Lower leg skin (tissue), 4 donors: ENCODE results near the gene INPP4A. TPM values are rescaled to one million over a fixed set of nuclear protein-coding genes. Genes with fewer than 3 reads are reported as not detected.
A peak's percentile ranks its signal among the peaks of the same experiment; 100 is the strongest.

ENCODE experiments used
- DNase-seq, 2 donors: peaks; one replicate each; pipeline ENCODE4 v3.0.0-alpha.2; 2019; ENCODE audit warnings: low spot score in 2 of 2
- H3K4me3 ChIP-seq: fragments of 200-600 bp; sonication (generic); 2 replicates; pipeline ENCODE4 v1.5.1; 2017; ENCODE audit warnings: mild to moderate bottlenecking, low read depth; ENCODE audit not compliant: poor library complexity, severe bottlenecking
- POLR2A ChIP-seq, 2 donors: fragments of 450-650 bp; IDR thresholded peaks; one replicate each; pipeline ENCODE4 v1.6.1; 2016 to 2017; ENCODE audit warnings: antibody characterized with exemption in 2 of 2, mild to moderate bottlenecking in 1 of 2, moderate library complexity in 1 of 2
- WGBS, 2 donors: methylation state at CpG; one replicate each; pipeline ENCODE4 v1.1.5; 2018; 5-methylcytosine and 5-hydroxymethylcytosine counted together
- intact Hi-C: fragments of 100-400 bp; cut with DNase I; formaldehyde crosslinking; loops from one replicate; pipeline ENCODE4 v1.15.0; 2023; ENCODE audit warnings: low total_unique reads
- total RNA-seq, 4 donors: library from RNA; depleted of rRNA; stranded (reverse); fragments of >200 nt; gene quantifications; one replicate each; pipeline ENCODE4 v1.1.0, GENCODE V29; 2016
- TF ChIP-seq, protein P1 (sequence below), 3 donors: fragments of 450-650 bp; IDR thresholded peaks; one replicate each; pipeline ENCODE4 v1.5.1; 2016; ENCODE audit warnings: antibody characterized with exemption in 3 of 3, mild to moderate bottlenecking in 3 of 3, moderate library complexity in 2 of 3

The INPP4A gene
- total RNA-seq, 4 donors from 2014 or later: 6.7 to 15.5 (median 10.7) TPM

DNA sequence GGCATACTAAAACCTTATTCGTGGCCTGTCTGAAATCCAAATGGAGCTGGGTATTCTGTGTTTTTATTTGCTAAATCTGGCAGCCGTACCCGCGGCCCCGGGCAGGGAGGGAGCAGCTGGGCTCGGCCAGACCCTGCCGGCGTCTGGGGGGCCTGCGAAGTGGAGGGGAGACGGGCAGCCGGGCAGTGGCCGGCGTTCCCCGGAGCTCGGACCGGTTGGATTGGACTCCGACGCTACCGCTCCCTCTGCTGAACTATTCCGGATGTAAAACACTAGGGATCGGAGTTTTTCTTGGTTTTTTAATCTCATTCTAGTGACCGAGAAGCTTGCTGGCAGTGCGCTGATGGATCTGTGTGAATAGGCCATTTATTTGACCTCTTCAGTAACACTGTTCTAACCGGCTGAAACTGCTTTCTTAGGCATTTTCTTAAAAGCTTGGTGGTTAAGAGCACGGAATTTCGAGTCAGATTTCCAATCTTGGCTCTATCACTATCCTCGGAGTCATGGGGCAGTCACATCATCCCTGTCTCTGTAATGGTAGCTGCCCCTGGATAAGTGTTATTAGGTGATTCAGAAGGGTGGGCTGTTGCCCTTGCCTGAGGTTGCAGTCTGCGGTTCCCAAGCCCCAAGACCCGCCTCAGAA lies 164.4 kb downstream of the INPP4A start:
- H3K4me3 ChIP-seq: peak overlapping the region; percentile 83
- WGBS, 2 donors: 1 to 3% methylated on average over 29 of the region's 29 CpGs
- no peak for DNase-seq
- no peak for TF ChIP-seq POLR2A (IDR thresholded peaks at IDR 0.05)
- TF ChIP-seq, protein P1, sequence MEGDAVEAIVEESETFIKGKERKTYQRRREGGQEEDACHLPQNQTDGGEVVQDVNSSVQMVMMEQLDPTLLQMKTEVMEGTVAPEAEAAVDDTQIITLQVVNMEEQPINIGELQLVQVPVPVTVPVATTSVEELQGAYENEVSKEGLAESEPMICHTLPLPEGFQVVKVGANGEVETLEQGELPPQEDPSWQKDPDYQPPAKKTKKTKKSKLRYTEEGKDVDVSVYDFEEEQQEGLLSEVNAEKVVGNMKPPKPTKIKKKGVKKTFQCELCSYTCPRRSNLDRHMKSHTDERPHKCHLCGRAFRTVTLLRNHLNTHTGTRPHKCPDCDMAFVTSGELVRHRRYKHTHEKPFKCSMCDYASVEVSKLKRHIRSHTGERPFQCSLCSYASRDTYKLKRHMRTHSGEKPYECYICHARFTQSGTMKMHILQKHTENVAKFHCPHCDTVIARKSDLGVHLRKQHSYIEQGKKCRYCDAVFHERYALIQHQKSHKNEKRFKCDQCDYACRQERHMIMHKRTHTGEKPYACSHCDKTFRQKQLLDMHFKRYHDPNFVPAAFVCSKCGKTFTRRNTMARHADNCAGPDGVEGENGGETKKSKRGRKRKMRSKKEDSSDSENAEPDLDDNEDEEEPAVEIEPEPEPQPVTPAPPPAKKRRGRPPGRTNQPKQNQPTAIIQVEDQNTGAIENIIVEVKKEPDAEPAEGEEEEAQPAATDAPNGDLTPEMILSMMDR (IDR thresholded peaks at IDR 0.05): no peak
- intact Hi-C loops: no loop called here

DNA sequence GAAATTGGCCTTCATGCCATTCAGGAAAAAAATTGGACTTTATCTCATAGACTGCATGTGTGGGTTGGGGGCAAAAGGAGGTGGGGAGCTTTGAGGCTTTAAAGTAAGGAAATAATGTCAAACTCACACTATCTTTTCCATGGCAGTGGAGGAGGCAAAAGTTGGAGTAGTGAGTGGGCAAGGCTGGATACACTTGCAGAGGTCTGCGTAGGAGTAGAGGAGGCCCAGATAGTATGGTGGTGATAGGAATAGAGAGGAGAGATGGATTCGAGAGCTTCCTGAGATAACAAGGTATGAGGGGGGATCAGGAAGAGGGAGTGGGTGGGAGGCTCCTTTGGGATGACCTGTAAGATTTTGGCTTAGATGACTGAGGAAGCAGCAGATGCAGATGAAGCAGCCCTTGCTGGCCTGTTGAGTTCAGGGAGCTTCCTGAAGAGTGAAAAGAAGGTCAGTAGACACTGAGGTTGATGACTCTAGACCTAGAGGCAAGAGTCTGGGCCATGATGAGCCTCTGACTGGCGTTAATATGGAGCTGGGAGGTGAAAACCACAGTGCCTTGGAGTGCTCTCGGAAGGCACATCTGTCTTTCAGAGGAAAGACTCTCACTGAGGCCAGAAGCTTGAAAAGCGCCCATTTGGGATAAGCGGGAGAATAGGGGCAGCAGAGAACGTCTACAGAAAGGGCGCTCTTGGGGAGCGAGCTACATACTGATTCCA lies 169.5 kb downstream of the INPP4A start:
- no peak for DNase-seq
- WGBS, 2 donors: 88 to 96% methylated on average over 9 of the region's 9 CpGs
- intact Hi-C loops: no loop called here
- no peak overlapping the region for H3K4me3 ChIP-seq
- TF ChIP-seq, protein P1 (IDR thresholded peaks at IDR 0.05): no peak
- TF ChIP-seq POLR2A (IDR thresholded peaks at IDR 0.05): no peak

DNA sequence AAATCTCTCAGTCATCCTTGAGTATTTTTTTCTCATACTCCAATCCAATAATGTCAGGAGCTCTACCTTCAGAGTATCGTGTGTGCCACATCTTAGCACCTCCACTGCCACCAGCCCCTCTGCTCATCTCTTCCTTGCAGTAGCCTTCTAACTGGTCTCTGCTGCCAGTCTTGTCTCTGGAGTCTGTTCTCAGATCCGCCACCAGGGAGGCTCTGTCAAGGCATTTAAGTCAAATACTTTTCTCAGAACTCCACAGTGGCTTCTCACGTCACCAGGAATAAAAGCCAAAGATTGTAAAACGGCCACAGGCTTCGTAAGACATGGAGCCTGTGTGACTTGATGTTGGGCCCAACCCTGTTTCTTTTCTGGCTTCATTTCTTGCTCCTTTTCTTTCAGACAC lies 170.8 kb downstream of the INPP4A start:
- H3K4me3 ChIP-seq: no peak overlapping the region
- intact Hi-C loops: no loop called here
- WGBS, 2 donors: 76 to 83% methylated on average over 5 of the region's 5 CpGs
- TF ChIP-seq, protein P1 (IDR thresholded peaks at IDR 0.05): no peak
- TF ChIP-seq POLR2A (IDR thresholded peaks at IDR 0.05): no peak
- DNase-seq: no peak

DNA sequence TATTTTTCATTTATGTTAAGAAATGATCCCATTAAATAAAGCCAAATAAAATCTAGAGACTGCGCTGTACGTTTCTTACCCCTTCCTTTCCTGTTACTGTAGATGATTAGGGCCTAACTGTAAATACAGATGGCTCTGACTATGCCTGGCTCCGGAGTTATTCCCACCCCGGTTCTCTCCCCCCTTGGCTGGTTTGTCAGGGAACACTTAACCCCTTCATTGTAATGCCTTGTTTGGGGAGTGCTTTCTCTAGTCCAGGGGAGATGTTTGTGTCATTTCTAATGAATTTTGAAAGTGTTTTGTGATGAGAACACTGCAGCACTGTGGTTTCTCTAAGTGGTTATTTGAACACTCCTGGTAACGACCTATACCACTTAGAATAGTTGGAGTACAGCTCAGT lies 172.5 kb downstream of the INPP4A start:
- TF ChIP-seq POLR2A (IDR thresholded peaks at IDR 0.05): no peak
- TF ChIP-seq, protein P1 (IDR thresholded peaks at IDR 0.05): no peak
- 56 to 59% methylated on average over 5 of the region's 5 CpGs for WGBS, 2 donors
- DNase-seq: no peak
- H3K4me3 ChIP-seq: no peak overlapping the region
- intact Hi-C loops: no loop called here

DNA sequence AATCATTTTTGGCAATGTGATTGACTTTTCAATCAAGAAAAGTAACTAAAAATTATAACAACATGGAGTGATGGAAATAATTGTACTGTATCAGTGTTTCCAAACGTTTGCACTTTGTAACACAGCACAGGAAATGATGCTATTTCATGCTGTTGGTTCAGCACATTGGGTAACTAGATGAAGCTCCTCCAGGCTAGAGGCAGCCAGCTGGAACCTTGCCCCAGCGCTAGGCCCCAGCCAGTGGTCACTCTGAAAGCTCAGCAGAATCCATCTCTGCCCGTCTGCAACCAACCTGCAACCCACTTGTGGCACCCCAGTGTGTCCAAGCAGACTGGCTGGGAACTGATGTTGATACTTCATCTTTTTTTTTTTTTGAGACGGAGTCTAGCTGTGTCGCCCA lies 179.0 kb downstream of the INPP4A start:
- no peak for TF ChIP-seq POLR2A (IDR thresholded peaks at IDR 0.05)
- TF ChIP-seq, protein P1 (IDR thresholded peaks at IDR 0.05): no peak
- no peak overlapping the region for H3K4me3 ChIP-seq
- peak in 1 of 2 donors; percentile 38 for DNase-seq
- 76 to 78% methylated on average over 5 of the region's 5 CpGs for WGBS, 2 donors
- intact Hi-C loops: no loop called here
